Activated T-cell treated with anti-CD3 and anti-CD28 coated beads, Interleukin-2, amount 50 U/mL, for 4 hours (primary cell): ENCODE results near the gene TSEN34. TPM values are rescaled to one million over a fixed set of nuclear protein-coding genes. Genes with fewer than 3 reads are reported as not detected.
"Not testable (repeated sequence)": the region's sequence is repeated elsewhere in the genome, so short reads cannot be mapped to it uniquely, and the experiment has no call there.

Source experiments
- ATAC-seq, 2 donors: fragments of 200-7000 bp; cut with Tn5 transposase; one replicate each; pipeline ENCODE4 v1.10.0; 2021
- DNase-seq: peaks from one replicate; pipeline ENCODE4 v3.0.0-alpha.2; 2020
- H3K27me3 Mint-ChIP-seq: one replicate; pipeline ENCODE4 v1.8.0; 2021; ENCODE audit warnings: low read depth, mixed read lengths
- H3K36me3 Mint-ChIP-seq: one replicate; pipeline ENCODE4 v1.8.0; 2022; ENCODE audit warnings: mixed read lengths; ENCODE audit not compliant: insufficient read depth
- H3K4me1 Mint-ChIP-seq: one replicate; pipeline ENCODE4 v1.8.0; 2021; ENCODE audit warnings: low read depth, mixed read lengths
- H3K4me3 Mint-ChIP-seq: one replicate; pipeline ENCODE4 v1.8.0; 2021; ENCODE audit warnings: mild to moderate bottlenecking, moderate library complexity, mixed read lengths
- H3K9me3 Mint-ChIP-seq: one replicate; pipeline ENCODE4 v1.8.0; 2021; ENCODE audit warnings: mixed read lengths
- total RNA-seq, 3 donors: library from RNA; stranded (reverse); gene quantifications; one replicate each; pipeline ENCODE4 v1.2.1, GENCODE V29; 2021

The TSEN34 gene
- total RNA-seq, 3 donors from 2014 or later = 22.7 to 29.1 (median 25.9) TPM

DNA sequence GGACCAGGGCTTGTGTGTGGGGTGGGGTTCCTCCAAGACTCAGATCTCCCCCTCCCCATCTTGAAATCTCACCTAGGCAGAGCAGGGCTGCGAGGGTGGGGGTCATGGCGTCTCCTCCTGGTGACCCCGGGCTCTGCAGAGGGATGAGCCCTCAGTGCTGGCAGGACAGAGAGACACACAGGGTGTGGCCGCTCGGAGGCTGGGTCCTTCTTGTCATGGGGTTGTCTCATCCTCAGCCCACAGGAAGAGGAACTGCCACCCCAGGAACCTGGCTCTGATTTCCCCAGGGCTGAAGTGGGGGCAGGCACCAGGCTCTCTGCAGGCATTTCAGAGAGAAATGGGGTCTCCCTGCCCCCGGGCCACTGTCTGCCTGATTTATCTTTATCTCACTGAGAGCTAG is 51.5 kb downstream of the TSEN34 start, which contains the start of gene LILRA6:
Gene LILRA6, minus strand, starts transcription at position 145 of the 400 bp plus-strand sequence.
- DNase-seq, ATAC-seq, H3K4me1 Mint-ChIP-seq, H3K4me3 Mint-ChIP-seq, H3K9me3 Mint-ChIP-seq, H3K36me3 Mint-ChIP-seq: not testable (repeated sequence)
- peaks cover 14% of the 10 kb centered on the region for H3K27me3 Mint-ChIP-seq

DNA sequence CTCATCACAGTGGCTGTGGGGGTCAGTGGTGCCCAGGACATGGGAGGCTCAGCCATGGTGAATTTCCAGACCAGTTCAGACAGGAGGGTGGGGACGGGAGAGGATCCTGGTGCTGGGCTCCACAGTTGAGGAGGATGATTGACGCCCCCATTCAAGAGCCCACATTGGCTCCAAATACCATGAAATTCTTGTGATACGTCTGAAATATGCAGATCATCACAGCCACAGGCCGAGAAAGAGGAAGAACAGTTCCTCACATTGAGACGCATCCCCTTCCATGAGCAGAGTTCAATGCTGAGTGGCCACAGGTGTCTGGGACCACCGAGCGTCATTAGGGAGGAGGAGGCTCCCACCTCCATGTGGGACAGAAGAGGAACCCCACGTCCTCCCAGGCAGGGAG is 52.7 kb downstream of the TSEN34 start:
- not testable (repeated sequence) for H3K36me3 Mint-ChIP-seq, H3K4me3 Mint-ChIP-seq, DNase-seq, H3K9me3 Mint-ChIP-seq, ATAC-seq
- Mint-ChIP-seq H3K27me3 (peaks cover 14% of the 10 kb centered on the region), H3K4me1 (peaks cover 16% of the 10 kb centered on the region)

Other genes starting within 250 kb of the TSEN34 start
- not detected for gene CACNG8, start 228.4 kb upstream of the TSEN34 start, total RNA-seq
- gene CACNG6, start 199.7 kb upstream of the TSEN34 start, total RNA-seq = not detected
- gene VSTM1, start 127.4 kb upstream of the TSEN34 start, total RNA-seq = not detected
- gene TARM1, start 109.9 kb upstream of the TSEN34 start, total RNA-seq = not detected
- gene OSCAR, start 90.5 kb upstream of the TSEN34 start, total RNA-seq = under 1 TPM in 1 of 3 donors, not detected in 2; 0.11 TPM
- gene NDUFA3, start 88.5 kb upstream of the TSEN34 start, total RNA-seq = 100 to 1,000 TPM; 118 to 170 (median 140) TPM
- gene TFPT, start 75.7 kb upstream of the TSEN34 start, total RNA-seq = 10 to 100 TPM; 32.1 to 33.8 (median 33.0) TPM
- gene PRPF31, start 75.6 kb upstream of the TSEN34 start, total RNA-seq = 100 to 1,000 TPM; 154 to 180 (median 161) TPM
- 100 to 1,000 TPM in 2 of 3 donors, 10 to 100 TPM in 1; 90.8 to 102 (median 100) TPM for gene CNOT3, start 53.5 kb upstream of the TSEN34 start, total RNA-seq
- 1 to 10 TPM; 5.6 to 9.7 (median 9.2) TPM for gene LENG1, start 31.6 kb upstream of the TSEN34 start, total RNA-seq
- gene TMC4, start 18.1 kb upstream of the TSEN34 start, total RNA-seq = under 1 TPM; 0.63 to 0.98 (median 0.79) TPM
- 100 to 1,000 TPM in 2 of 3 donors, 10 to 100 TPM in 1; 96.3 to 122 (median 108) TPM for gene MBOAT7, start 1.7 kb upstream of the TSEN34 start, total RNA-seq
- 1,000 to 10,000 TPM; 2,430 to 2,508 (median 2,489) TPM for gene RPS9, start 9.6 kb downstream of the TSEN34 start, total RNA-seq
- not detected for gene LILRB3, start 31.7 kb downstream of the TSEN34 start, total RNA-seq
- not detected for gene LILRA6, start 51.5 kb downstream of the TSEN34 start, total RNA-seq
- gene LILRB5, start 66.0 kb downstream of the TSEN34 start, total RNA-seq = not detected
- not detected for gene LILRB2, start 89.8 kb downstream of the TSEN34 start, total RNA-seq
- gene LILRA5, start 121.9 kb downstream of the TSEN34 start, total RNA-seq = not detected
- not detected for gene LILRA4, start 147.9 kb downstream of the TSEN34 start, total RNA-seq
- 1 to 10 TPM; 4.7 to 6.1 (median 5.5) TPM for gene LAIR1, start 173.6 kb downstream of the TSEN34 start, total RNA-seq
- under 1 TPM in 1 of 3 donors, not detected in 2; 0.46 TPM for gene TTYH1, start 224.2 kb downstream of the TSEN34 start, total RNA-seq